ENCODE results near the gene PLEKHM1. TPM values are rescaled to one million over a fixed set of nuclear protein-coding genes. Genes with fewer than 3 reads are reported as not detected.

The PLEKHM1 gene
- total and polyA plus RNA-seq, 4 donors: 6.2 to 15.8 (median 8.5) TPM

- no peaks in the 10 kb centered on the region for H3K9me3 ChIP-seq (ENCODE audit: control insufficient read depth in 4 of 4, low read length in 3 of 4)
- peaks cover 0 to 14% (median 12%) of the 10 kb centered on the region in 4 donors for H3K4me1 ChIP-seq (ENCODE audit: control insufficient read depth in 4 of 4, insufficient read depth in 4 of 4, low read length in 3 of 4)
- no peak overlapping the region for H3K27ac ChIP-seq (ENCODE audit: low read depth in 1 of 2, low read length in 2 of 2)
- no peak overlapping the region for H3K4me3 ChIP-seq (ENCODE audit: low read depth in 1 of 3, low read length in 3 of 3)
- no peaks in the 10 kb centered on the region for H3K36me3 ChIP-seq (ENCODE audit: control insufficient read depth in 4 of 4, insufficient read depth in 3 of 4, low read depth in 1 of 4, low read length in 3 of 4)
- no peak for TF ChIP-seq CTCF (IDR thresholded peaks at IDR 0.05; ENCODE audit: low read depth, low read length, missing input control)
- no peak for TF ChIP-seq SP1 (IDR thresholded peaks at IDR 0.05)
- TF ChIP-seq ZBTB33 (IDR thresholded peaks at IDR 0.05): no peak
- TF ChIP-seq HNF4A (conservative IDR thresholded peaks at IDR 0.05): no peak
- no peak for TF ChIP-seq HNF4G (IDR thresholded peaks at IDR 0.05)
- TF ChIP-seq ATF3 (IDR thresholded peaks at IDR 0.05): no peak
- TF ChIP-seq REST (IDR thresholded peaks at IDR 0.05): no peak
- TF ChIP-seq MAX (IDR thresholded peaks at IDR 0.05): no peak
- no peak for TF ChIP-seq NR2F2 (IDR thresholded peaks at IDR 0.05)
- no peak for TF ChIP-seq FOXA2 (IDR thresholded peaks at IDR 0.05)
- no peak for TF ChIP-seq FOXA1 (IDR thresholded peaks at IDR 0.05)
- TF ChIP-seq TAF1 (conservative IDR thresholded peaks at IDR 0.05): no peak
- no peak for TF ChIP-seq RAD21 (IDR thresholded peaks at IDR 0.05)
- TF ChIP-seq GABPA (IDR thresholded peaks at IDR 0.05 in 1 of 2, conservative IDR thresholded peaks at IDR 0.05 in 1 of 2): no peak
- TF ChIP-seq YY1 (IDR thresholded peaks at IDR 0.05): no peak
- TF ChIP-seq EGR1 (IDR thresholded peaks at IDR 0.05; ENCODE audit: low read depth in 2 of 2): no peak
- no peak for TF ChIP-seq JUND (IDR thresholded peaks at IDR 0.05)
- TF ChIP-seq RXRA (IDR thresholded peaks at IDR 0.05): no peak
- DNase-seq (ENCODE audit: low spot score): no peak
- H3K9ac ChIP-seq (ENCODE audit: low read depth in 1 of 2, low read length in 2 of 2): no peak overlapping the region
- WGBS: 53% methylated on average over 3 of the region's 3 CpGs
- no peaks in the 10 kb centered on the region for H3K27me3 ChIP-seq (ENCODE audit: control insufficient read depth in 4 of 4, insufficient read depth in 4 of 4, low read length in 3 of 4)
Observed at GRCh38 chr17:45389354-45389753, 101.2 kb downstream of the PLEKHM1 start.
